OCI-M1 (cell line): ENCODE results near the gene RAB38.

Experiments
- DNase-seq: peaks from one replicate; lab custom pipeline; 2025; lab: John Stamatoyannopoulos, UW

Gene RAB38

DNA sequence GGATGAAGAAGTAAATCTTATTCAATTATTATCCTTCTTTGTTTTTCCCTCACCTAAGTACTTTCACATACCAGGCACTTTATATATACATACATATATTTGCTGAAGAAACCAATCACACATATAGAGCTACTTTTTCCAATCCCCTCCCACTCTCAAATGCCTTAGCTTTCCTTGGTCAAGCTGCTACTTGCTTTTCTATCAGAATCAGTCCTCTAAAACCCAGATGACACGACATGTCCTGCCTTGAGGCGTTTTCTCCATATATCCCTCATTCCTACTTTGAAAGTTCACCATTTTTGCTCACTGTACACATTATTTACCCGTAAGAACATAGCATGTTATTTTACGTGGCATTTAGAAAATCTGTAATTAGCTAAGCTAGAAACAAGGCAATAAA is 5.4 kb downstream of the RAB38 start:
- no peak for DNase-seq

DNA sequence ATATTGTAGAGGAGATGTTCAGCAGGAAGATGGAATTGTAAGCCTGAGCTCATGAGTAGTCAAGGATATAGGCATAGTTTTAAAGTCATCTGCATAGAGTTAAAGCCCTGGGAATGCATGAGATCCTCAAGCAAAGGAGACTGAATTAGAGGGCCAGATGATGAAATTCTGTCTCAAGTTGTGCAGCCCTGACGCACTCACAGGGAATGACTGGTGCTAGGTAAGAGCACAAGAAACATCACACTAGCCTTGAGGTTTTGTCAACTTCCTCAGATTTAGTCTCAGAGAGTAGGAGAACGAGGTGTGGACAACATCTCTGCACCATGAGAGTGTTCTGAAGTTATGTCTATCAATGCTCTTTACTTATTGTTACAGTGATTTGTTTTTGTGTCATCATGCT is 5.8 kb downstream of the RAB38 start:
- peak; percentile 45 for DNase-seq

DNA sequence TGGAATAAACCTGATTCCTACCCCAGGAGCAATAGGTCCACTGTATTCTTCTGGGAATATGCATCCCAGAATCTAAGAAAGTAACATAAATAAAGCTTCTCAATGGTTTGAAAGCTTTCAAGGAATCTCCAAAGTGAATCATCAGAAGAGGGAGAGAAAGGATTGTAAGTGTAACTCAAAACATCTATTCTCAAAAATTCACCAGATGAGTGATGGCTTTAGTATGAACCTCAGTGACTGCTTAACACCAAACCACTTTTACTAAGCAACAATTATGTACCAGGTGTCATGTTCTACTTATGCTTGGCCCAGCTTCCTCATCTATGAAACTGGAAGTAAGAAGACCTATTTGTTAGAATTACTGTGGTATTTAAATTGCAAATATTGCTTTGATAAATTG is 7.4 kb downstream of the RAB38 start:
- DNase-seq: no peak

DNA sequence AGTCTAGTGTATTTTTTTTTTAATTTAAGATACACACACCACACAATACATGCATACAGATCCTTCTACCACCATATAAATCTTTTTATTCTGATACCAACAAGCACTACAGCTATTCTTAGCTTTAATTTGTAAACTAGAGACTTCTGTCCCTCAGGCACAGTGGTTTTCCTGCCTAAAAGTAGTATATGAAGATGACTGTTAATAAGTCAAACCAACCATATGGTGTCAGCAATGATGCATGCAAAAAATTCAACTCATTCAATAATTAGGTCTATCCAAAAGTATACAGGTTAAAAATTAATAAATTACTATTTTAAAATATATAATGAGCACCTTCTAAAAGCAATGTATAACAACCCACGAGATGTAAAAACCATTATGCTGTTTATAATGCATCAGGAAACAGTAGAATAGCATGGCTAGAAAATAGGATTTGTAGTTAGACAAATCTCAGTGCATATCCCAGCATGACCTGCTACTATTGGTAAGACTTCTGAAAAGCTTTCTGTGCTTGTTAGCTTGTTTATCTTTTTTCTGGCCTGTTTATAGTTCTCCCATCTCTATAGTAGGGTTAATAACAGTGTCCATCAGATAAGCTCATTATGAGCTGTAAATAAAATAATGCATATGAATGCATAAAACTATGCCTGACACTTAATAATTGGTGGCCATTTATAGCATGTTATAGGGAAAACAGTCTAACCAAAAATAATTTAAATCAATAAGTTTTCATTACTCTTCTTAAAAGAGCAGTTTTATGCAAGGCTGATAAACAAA is 10.2 kb downstream of the RAB38 start:
- no peak for DNase-seq

DNA sequence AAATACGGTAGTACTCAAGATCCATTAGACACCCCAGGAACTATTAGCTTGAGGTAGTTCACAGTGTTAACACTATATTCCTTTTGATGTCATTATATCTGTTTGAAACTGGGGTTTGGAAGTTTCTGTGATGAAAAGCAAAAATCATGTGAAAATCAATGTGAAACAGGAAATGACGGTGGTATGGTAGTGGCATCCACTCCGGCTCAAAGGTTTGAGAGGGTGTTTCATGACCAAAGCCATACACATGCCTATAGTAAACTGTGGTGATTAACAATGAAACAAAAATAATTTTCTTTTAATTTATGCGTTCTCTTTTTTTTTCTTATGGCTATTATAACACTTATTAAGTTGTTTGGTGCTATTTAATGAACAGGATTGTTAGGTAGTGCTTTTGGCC is 10.9 kb downstream of the RAB38 start:
- no peak for DNase-seq

DNA sequence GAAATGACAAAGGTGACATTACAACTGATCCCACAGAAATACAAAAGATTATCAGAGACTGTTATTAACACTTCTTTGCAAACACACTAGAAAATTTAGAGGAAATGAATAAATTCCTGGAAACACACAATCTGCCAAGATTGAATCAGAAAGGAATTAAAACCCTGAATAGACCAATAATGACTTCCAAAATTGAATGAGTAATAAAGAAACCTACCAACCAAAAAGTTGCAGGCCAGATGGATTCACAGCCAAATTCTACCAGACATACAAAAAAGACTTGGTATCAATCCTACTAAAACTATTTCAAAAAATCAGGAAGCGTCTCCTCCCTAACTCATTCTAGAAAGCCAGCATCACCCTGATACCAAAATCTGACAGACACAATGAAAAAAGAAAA is 17.2 kb downstream of the RAB38 start:
- no peak for DNase-seq

DNA sequence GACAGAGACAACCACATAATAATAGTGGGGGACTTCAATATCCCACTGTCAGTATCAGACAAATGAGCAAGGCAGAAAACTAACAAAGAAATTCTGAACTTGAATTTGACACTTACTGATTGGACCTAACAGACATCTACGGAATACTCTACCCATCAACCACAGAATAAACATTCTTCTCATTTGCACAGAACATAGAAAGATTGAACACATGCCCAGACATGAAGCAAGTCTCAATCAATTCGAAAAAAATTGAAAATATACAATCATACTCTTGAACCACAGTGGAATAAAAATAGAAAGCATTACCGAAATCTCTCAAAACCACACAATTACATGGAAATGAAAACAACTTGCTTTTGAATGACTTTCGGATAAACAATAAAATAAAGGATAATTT is 17.9 kb downstream of the RAB38 start:
- DNase-seq: no peak

DNA sequence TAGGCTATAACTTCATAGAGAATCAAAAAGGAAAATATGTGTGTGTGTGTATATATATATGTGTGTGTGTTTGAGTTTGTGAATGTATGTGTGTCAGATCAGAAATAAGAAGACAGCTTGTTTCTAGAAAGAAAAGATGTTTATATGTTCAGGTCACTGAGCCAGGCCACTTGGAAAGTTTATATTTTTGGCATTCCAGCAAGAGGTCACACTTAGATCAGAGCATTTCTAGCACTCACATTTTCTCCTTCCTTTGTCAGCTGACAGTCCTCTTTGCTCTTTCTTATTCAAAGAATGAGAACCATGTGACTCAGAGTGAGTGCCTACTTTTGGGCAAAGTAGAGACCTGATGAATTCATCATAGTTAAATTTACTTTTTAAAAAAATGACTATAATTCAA is 22.9 kb downstream of the RAB38 start:
- DNase-seq: peak; percentile 65

DNA sequence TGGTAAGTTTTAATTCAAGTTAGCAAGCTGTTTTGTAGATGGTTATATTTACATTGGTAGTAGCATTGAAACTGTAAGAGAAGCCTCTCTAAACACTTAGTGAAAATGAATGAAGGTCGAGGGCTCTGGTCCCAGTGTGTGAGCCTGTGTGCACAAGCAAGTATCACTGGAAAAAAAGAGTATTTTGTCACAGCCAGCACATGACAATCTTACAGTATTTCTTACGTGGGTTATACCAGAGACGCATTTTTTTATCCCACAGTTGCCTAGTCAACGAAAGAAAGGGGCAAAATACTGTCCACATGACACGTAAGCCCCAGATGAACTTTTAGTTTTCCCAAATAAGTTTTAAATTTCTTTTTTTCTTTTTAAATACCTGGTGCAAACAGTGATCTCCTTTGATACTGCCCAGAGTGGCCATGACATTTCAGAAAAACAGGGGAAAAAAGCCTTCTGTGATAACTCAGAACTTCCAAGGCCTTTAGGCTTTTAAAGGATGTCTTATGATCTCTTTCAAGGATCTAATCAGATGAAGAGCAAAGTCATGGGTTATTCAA is 23.5 kb downstream of the RAB38 start:
- DNase-seq: no peak

DNA sequence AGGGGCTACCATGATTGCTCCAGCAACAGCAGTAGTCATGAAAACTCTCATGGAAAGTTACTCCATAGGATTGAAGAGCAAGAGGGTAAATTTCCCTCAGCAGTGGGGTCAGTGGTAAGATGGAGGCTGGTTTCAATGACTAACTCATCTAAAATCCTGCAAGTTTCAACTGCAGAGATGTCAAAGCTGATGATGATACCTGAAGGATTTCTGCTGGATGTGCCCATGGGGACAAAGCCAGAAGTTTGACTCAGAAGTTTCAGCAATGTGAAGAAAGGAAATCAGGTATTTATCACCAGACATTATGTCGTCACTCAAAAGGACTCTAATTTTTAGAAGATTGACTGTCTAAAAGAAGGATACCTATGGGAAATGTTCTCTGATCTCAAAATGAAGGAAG is 29.1 kb downstream of the RAB38 start:
- DNase-seq: no peak

DNA sequence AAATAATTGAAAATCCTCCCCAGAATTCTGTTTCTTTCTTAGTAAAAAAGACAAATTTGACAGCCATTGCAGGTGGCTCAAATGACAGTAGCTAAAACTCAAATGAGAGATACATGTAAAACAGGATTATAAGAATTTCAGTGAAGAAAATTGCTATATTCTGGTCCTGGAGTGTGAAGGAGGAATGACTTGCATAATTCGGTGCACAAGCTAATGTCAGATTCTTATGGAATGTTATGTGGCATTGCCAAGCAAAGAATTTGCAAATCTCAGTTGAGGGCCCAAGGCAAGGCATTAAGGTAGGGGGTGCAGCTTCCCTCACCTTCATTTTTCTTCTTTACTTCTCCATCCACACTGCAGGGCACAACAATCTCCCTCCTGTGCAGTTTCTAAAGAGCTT is 35.4 kb downstream of the RAB38 start:
- DNase-seq: no peak

DNA sequence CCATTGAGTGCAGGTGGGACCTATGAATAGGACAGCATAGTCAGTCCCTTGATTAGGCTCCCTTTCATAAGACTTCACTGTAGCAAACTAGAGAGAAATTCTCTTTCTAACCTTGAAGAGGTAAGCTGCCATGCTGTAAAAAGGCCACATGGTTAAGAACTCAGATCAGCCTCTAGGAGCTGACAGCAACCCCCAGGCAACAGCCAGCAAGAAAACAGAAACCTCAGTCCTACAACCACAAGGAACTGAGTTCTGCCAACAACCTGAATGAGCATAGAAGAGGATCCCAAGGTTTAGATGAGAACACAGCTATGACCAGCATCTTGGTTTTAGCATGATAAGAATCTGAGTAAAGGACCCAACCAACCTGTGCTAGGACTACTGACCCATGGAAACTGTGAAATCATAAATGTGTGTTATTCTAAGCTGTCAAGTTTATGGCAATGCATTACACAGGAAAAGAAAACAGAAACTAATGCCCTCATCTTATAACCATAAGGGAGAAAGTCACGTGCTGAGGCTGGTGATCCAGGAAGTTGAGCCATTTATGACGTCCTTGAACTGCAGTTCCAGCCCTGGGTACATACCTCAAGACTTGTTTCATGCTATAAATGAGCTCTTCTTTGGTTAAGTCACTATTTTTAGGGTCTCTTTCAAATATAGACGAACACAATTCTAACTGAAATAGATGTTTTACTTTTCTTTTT is 43.3 kb downstream of the RAB38 start:
- peak; percentile 45 for DNase-seq

DNA sequence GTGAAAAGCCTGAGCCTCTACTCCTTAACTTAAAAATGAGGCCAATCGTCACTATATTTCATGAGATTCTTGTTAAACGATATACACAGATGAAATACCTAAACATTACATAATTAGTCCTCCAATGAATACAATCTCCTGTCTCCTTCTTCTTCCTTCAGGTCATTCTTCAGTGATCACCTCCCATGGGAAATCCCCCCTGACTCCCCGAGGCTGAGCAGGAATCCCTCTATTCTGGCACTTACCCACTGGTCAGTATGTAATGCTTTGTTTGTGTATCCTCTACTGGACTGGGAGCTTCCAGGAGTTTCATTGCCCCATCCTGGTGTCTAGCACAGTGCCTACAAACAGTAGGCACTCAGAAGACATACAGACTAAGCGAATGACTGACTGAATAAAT is 52.3 kb downstream of the RAB38 start:
- DNase-seq: no peak

DNA sequence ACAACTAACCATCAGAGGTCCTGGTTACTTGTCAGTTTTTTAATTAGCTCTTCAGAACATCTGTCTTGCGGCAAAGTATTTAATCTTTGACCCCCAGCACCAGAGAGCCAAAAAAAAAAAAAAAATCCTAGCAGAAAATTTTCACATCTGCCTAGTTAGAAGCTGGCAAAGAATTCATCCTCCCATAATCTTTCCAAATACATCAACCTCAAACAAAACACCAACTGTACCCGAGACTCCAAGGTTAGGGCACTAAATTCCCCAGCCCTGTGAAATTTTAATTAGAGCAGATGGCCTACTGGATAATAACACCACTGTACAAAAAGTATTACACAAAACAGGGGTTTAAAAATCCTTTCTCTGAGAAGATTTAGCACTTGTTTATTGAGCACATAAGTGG is 55.7 kb downstream of the RAB38 start:
- DNase-seq: no peak

DNA sequence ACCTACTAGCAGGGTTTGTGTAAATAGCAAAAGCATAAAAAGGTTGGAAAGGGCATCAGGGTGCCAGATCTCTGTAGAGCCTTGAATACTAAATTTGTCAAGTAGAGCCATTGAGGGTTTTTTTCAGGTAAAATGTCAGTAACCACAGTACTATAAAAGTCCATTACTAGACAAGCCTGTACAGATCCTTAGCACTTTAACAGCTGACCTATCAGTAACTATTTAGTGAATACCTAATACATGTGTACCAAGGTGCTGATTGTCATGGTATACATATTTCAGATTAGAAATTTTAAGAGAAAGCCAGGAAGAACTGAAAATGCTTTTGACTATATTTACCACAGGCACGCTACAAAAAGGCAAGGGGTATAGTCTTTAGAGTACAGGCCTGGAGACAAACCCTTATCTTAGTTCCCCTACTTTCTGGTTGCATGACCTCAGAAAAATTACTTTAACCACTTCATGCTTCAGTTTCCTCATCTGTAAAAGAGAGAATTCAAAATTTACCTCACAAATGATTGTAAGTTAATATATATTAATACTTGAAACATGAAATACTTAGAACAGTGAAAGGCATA is 57.9 kb downstream of the RAB38 start:
- peak; percentile 72 for DNase-seq

DNA sequence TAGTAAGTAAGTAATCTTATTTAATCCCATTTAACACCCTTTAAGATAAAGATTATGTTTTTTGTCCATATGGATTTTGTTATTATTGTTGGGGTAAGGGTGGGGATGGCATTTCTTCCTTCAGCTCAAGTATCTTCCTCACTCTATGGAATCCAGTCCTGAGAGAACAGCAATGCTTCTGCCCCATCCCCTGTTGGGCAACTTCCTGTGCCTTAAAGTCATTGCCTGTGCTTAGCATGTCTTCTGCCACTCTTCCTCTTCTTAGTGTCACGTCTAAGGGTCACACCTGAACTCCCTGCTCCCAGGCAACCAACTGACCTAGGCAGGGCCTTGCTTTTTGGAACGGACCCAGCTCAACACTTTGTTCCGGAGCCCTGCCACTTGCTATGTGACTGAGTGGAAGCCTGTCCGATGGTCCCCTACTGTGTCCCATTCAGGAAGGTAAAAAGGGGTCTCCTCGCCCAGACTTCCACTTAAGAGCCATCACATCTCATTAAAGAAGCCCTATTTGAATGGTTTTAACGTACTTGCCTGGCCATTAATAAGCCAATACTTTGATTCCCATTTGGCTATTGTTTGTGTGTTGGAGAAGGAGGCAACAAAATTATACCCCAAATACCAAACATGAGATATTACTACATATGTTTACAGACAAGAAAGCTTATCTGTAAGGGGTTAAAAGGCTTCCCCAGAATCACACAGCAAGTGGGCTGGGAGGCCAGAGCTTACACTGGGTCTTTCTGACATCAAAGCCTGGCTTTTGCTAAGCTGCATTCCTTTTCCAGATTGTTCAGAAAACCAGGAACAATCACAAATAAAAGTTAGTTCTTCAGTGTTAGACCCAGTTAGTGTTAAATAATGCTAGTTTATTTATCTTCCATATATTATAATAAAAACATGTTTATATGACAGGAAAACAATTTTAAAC is 59.2 kb downstream of the RAB38 start:
- DNase-seq: no peak

DNA sequence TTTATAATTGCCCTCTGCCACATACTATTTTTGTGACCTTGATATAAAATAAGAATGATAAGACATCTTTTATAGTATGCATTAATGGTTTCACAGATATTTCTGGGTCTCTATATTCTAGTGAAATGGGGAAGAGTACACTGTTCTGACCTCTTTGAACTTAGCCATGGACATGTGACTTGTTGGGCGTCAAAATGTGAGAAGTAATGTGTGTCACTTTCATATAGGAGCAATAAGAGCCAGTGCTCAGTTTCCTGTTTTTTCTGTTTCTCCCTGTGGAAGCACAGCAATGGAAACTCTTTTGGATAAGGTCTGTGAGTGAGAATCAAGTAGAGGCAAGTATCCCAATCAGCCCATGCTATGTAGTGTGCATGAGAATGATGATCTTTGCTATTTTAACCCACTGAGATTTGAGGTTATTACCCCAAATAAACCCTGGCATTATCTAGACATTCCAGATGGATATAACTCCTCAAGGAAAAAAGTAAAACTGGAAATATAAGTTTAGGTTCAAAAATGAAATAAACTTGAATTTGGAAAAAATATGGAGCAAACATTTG is 60.7 kb downstream of the RAB38 start:
- no peak for DNase-seq

DNA sequence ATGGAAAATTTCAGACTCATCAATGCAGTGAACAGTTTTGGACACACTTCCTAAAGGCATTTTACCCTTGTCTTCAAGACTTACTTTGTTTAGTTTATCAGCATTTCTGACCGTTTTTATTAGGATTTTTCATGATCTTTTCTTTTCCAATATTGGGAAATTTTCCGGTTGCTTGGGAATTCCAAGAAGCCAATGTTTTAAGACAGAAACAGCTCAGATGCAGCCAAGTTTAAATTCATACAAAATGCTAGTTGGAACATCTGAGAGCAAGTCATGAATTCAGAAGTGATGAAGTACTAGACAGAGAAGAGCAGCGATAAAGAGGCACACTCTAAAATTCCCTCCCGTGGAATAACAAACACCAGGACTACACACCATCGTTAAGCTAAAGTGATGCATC is 68.6 kb downstream of the RAB38 start:
- DNase-seq: no peak

DNA sequence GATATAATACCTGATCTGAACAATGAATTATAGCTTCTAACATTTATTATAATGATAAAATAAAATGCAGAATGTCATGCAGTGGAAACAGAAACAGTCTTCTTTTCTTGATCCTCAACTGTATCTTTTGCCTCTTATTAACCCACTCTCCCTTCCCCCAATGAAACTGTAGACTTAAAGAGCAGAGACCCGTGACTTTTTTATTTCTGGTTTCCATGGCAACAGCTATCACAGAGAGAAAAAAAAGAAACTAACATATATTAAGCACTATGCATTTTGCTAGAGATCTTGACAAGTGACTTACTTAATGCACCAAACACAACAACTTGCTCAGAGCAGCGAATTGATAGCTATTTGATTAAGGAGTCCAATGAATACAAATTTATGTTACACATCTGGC is 69.3 kb downstream of the RAB38 start:
- peak; percentile 71 for DNase-seq

DNA sequence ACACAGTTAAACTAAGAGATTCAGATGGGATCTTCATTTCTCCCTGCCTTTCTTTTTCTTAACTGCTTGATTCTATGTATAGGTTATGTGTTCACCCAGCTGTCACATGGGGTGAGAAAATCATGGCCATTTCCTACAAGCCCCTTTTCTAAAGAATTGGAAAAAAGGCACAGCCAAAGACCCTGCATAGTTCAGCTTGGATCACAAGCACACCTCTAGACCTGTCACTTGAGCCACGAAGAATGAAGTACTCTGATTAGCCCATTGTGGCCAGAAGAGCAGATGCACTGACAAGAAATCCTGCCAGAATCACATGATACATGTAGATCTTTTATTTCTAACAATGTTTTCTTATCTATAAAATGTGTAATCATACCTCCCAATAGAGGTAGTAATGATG is 69.7 kb downstream of the RAB38 start:
- DNase-seq: no peak

DNA sequence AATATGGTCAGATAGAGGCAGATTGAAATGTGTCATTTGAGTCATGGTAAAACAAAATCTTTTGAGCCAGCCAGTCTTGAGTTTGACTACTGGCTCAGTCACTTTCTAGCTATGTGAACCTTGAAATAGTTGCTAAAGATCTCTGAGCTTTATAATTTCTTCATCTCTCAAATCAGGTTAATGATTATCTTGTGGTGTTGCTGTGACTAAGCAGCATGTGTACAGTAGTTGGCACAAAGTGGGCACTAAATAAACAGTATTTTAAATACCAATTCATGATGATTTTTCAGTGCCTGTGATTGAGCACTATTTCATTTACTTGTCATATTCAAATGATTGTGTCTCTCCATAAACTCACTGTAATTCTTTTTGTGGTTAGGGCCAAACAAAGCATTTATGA is 70.8 kb downstream of the RAB38 start:
- DNase-seq: no peak
